ENCODE results near the gene CHST15. TPM values are rescaled to one million over a fixed set of nuclear protein-coding genes. Genes with fewer than 3 reads are reported as not detected.

Gene CHST15
- total RNA-seq, 1 experiment from 2014 or later, result 9.8 TPM

- Histone ChIP-seq H3K36me3 (no peaks in the 10 kb centered on the region), H3K9me3 (no peaks in the 10 kb centered on the region), H3K27me3 (no peaks in the 10 kb centered on the region), H3K4me3 (no peak overlapping the region)
- no peak for DNase-seq
Observed at GRCh38 chr10:124020981-124021815, 72.2 kb downstream of the CHST15 start.

- no peaks in the 10 kb centered on the region for H3K36me3 ChIP-seq
- no peaks in the 10 kb centered on the region for H3K9me3 ChIP-seq
- no peak for DNase-seq
- no peak overlapping the region for H3K4me3 ChIP-seq
- H3K27me3 ChIP-seq, result no peaks in the 10 kb centered on the region
Observed at GRCh38 chr10:124019886-124020797, 73.3 kb downstream of the CHST15 start.

- no peak for DNase-seq
- no peaks in the 10 kb centered on the region for H3K27me3 ChIP-seq
Observed at GRCh38 chr10:124018886-124019525, 74.4 kb downstream of the CHST15 start.

GRCh38 chr10:124017729-124018128 lies 75.7 kb downstream of the CHST15 start:
- H3K27me3 ChIP-seq, result no peaks in the 10 kb centered on the region
- no peaks in the 10 kb centered on the region; the same call in none of the 2 replicates for H3K36me3 ChIP-seq
- no peak for DNase-seq
- H3K4me3 ChIP-seq, result no peak overlapping the region
- peaks cover 2% of the 10 kb centered on the region; the same call in 1 of the 2 replicates for H3K9me3 ChIP-seq

More at GRCh38 chr10:124018886-124019525, 74.4 kb downstream of the CHST15 start:
- Histone ChIP-seq H3K4me3 (no peak overlapping the region), H3K36me3 (no peaks in the 10 kb centered on the region; the same call in 1 of the 2 replicates), H3K9me3 (no peaks in the 10 kb centered on the region)

GRCh38 chr10:124016804-124017375 lies 76.5 kb downstream of the CHST15 start:
- Histone ChIP-seq H3K36me3 (peaks cover 2% of the 10 kb centered on the region), H3K27me3 (no peaks in the 10 kb centered on the region), H3K9me3 (peaks cover 2% of the 10 kb centered on the region; the same call in 1 of the 2 replicates), H3K4me3 (no peak overlapping the region)
- no peak for DNase-seq

- no peak for DNase-seq
- Histone ChIP-seq H3K36me3 (peaks cover 2% of the 10 kb centered on the region), H3K4me3 (no peak overlapping the region), H3K9me3 (peaks cover 2% of the 10 kb centered on the region; the same call in 1 of the 2 replicates), H3K27me3 (no peaks in the 10 kb centered on the region)
Observed at GRCh38 chr10:124015991-124016390, 77.4 kb downstream of the CHST15 start.

GRCh38 chr10:124014416-124015154 lies 78.8 kb downstream of the CHST15 start:
- H3K4me3 ChIP-seq, result no peak overlapping the region
- no peak for DNase-seq
- H3K9me3 ChIP-seq, result peaks cover 2% of the 10 kb centered on the region; the same call in 1 of the 2 replicates
- peaks cover 7% of the 10 kb centered on the region for H3K36me3 ChIP-seq
- no peaks in the 10 kb centered on the region for H3K27me3 ChIP-seq

GRCh38 chr10:124013916-124014315 lies 79.5 kb downstream of the CHST15 start:
- H3K4me3 ChIP-seq, result no peak overlapping the region
- peaks cover 9% of the 10 kb centered on the region for H3K36me3 ChIP-seq
- H3K27me3 ChIP-seq, result no peaks in the 10 kb centered on the region
- H3K9me3 ChIP-seq, result peaks cover 2% of the 10 kb centered on the region; the same call in 1 of the 2 replicates
- DNase-seq, result no peak

- peaks cover 13% of the 10 kb centered on the region for H3K36me3 ChIP-seq
- no peak overlapping the region for H3K4me3 ChIP-seq
- no peak for DNase-seq
- H3K27me3 ChIP-seq, result no peaks in the 10 kb centered on the region
- H3K9me3 ChIP-seq, result peaks cover 2% of the 10 kb centered on the region; the same call in 1 of the 2 replicates
Observed at GRCh38 chr10:124012991-124013390, 80.4 kb downstream of the CHST15 start.

GRCh38 chr10:124012583-124012982 lies 80.8 kb downstream of the CHST15 start:
- no peak for DNase-seq
- H3K27me3 ChIP-seq, result no peaks in the 10 kb centered on the region
- peaks cover 2% of the 10 kb centered on the region; the same call in 1 of the 2 replicates for H3K9me3 ChIP-seq
- H3K36me3 ChIP-seq, result peaks cover 13% of the 10 kb centered on the region
- no peak overlapping the region for H3K4me3 ChIP-seq

- no peak for DNase-seq
- Histone ChIP-seq H3K36me3 (peaks cover 13% of the 10 kb centered on the region), H3K9me3 (peaks cover 2% of the 10 kb centered on the region; the same call in 1 of the 2 replicates), H3K4me3 (no peak overlapping the region), H3K27me3 (no peaks in the 10 kb centered on the region)
Observed at GRCh38 chr10:124012066-124012465, 81.3 kb downstream of the CHST15 start.

- Histone ChIP-seq H3K4me3 (no peak overlapping the region), H3K27me3 (no peaks in the 10 kb centered on the region), H3K9me3 (peaks cover 2% of the 10 kb centered on the region; the same call in 1 of the 2 replicates), H3K36me3 (peaks cover 18% of the 10 kb centered on the region)
- no peak for DNase-seq
Observed at GRCh38 chr10:124011464-124011863, 81.9 kb downstream of the CHST15 start.

- Histone ChIP-seq H3K27me3 (no peaks in the 10 kb centered on the region), H3K36me3 (peaks cover 18% of the 10 kb centered on the region), H3K9me3 (peaks cover 2% of the 10 kb centered on the region; the same call in 1 of the 2 replicates), H3K4me3 (no peak overlapping the region)
- peak; percentile 41 for DNase-seq
Observed at GRCh38 chr10:124010563-124011131, 82.8 kb downstream of the CHST15 start.

- Histone ChIP-seq H3K9me3 (peaks cover 2% of the 10 kb centered on the region; the same call in 1 of the 2 replicates), H3K36me3 (peaks cover 18% of the 10 kb centered on the region), H3K27me3 (no peaks in the 10 kb centered on the region), H3K4me3 (no peak overlapping the region)
- DNase-seq, result no peak
Observed at GRCh38 chr10:124010024-124010423, 83.4 kb downstream of the CHST15 start.

Measured in MG63 (cell line).